DOHH2 (cell line): ENCODE results near the gene HBE1.

Experiments
- CTCF ChIP-seq: fragments of 200-600 bp; sonication (generic); IDR thresholded peaks from one replicate; pipeline ENCODE4 v1.5.1; 2014; ENCODE audit warnings: antibody characterized with exemption, mild to moderate bottlenecking, low read depth, low read length; ENCODE audit not compliant: poor library complexity, severe bottlenecking
- EZH2phosphoT487 ChIP-seq: fragments of 200-600 bp; sonication (generic); IDR thresholded peaks from 2 replicates; pipeline ENCODE4 v1.6.1; 2017; ENCODE audit warnings: borderline replicate concordance, mild to moderate bottlenecking, antibody characterized with exemption, low read length, moderate library complexity, mixed read lengths

GRCh38 chr11:5297721-5298323 lies 28.1 kb upstream of the HBE1 start:
- TF ChIP-seq CTCF (no peak), EZH2phosphoT487 (no peak)
